AG09309 (cell line): ENCODE results near the gene ADCY4.

ENCODE experiments used
- DNase-seq: peaks from one replicate; pipeline ENCODE4 v3.0.0-alpha.2; 2010; ENCODE audit warnings: low read depth
- H3K4me3 ChIP-seq: 2 replicates; pipeline ENCODE4 v1.5.1; 2011; ENCODE audit warnings: mild to moderate bottlenecking, low read depth, low read length, moderate library complexity; ENCODE audit not compliant: control insufficient read depth
- TF ChIP-seq, protein P1 (sequence below): IDR thresholded peaks from 2 replicates; pipeline ENCODE4 v1.5.1; 2011; ENCODE audit warnings: mild to moderate bottlenecking, low read depth, low read length, inconsistent platforms; ENCODE audit not compliant: insufficient read depth, control insufficient read depth; ENCODE audit errors: missing control alignments

The ADCY4 gene

DNA sequence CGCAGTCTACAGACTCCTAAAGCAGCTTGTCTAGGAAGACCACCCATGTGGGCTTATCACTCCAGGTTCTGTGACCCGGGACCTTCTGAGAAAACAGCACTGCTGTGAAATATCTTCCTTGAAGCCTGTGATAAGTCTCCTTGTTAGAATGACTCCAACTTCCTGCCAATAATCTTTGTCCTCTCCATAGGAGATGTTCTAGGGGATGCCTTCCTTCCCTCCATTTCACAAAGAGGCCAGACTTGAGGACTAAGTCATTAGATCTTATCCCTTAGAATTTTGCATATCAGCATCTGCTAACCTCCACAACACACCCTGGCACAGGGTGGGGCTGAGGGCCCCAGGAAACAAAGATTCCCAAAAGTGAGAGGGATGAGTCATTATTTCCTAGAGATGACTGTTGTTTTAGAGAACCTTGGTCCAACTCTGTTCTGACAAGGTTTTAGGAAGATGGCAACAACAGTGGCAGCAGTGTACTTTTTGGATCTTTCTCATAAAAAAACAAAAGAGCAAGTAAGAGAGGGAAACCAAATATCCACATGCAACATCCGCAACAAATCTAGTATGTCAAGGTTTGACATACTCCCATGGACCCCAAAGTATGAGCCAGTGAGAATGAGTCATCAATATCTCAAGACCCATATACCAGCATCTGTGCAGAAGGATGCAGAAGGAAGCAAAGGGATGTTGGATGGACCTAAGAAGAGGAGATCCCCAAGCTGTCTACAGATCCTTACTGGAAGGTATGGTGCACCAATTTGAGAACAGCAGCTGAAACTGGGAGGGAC, 17.5 kb downstream of the ADCY4 start:
- DNase-seq = no peak
- no peak overlapping the region for H3K4me3 ChIP-seq
- TF ChIP-seq, protein P1, sequence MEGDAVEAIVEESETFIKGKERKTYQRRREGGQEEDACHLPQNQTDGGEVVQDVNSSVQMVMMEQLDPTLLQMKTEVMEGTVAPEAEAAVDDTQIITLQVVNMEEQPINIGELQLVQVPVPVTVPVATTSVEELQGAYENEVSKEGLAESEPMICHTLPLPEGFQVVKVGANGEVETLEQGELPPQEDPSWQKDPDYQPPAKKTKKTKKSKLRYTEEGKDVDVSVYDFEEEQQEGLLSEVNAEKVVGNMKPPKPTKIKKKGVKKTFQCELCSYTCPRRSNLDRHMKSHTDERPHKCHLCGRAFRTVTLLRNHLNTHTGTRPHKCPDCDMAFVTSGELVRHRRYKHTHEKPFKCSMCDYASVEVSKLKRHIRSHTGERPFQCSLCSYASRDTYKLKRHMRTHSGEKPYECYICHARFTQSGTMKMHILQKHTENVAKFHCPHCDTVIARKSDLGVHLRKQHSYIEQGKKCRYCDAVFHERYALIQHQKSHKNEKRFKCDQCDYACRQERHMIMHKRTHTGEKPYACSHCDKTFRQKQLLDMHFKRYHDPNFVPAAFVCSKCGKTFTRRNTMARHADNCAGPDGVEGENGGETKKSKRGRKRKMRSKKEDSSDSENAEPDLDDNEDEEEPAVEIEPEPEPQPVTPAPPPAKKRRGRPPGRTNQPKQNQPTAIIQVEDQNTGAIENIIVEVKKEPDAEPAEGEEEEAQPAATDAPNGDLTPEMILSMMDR = no peak

DNA sequence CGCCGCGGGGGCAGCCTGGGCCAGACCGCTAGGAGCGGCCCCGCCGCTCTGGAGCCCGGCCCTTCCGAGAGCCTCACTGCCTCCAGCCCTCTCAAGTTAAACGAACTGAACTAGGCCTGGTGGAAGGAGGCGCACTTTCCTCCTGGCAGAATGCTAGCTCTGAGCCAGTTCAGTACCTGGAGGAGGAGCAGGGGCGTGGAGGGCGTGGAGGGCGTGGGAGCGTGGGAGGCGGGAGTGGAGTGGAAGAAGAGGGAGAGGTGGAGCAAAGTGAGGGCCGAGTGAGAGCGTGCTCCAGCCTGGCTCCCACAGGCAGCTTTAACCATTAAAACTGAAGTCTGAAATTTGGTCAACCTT, 18.3 kb downstream of the ADCY4 start:
- no peak for DNase-seq

DNA sequence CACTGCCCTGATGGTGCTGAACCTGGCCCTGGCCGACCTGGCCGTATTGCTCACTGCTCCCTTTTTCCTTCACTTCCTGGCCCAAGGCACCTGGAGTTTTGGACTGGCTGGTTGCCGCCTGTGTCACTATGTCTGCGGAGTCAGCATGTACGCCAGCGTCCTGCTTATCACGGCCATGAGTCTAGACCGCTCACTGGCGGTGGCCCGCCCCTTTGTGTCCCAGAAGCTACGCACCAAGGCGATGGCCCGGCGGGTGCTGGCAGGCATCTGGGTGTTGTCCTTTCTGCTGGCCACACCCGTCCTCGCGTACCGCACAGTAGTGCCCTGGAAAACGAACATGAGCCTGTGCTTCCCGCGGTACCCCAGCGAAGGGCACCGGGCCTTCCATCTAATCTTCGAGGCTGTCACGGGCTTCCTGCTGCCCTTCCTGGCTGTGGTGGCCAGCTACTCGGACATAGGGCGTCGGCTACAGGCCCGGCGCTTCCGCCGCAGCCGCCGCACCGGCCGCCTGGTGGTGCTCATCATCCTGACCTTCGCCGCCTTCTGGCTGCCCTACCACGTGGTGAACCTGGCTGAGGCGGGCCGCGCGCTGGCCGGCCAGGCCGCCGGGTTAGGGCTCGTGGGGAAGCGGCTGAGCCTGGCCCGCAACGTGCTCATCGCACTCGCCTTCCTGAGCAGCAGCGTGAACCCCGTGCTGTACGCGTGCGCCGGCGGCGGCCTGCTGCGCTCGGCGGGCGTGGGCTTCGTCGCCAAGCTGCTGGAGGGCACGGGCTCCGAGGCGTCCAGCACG, 18.9 kb downstream of the ADCY4 start:
- DNase-seq = no peak
- TF ChIP-seq, protein P1 = no peak
- H3K4me3 ChIP-seq = no peak overlapping the region

More for the DNA sequence above, 18.3 kb downstream of the ADCY4 start:
- TF ChIP-seq, protein P1 = no peak
- H3K4me3 ChIP-seq = no peak overlapping the region

DNA sequence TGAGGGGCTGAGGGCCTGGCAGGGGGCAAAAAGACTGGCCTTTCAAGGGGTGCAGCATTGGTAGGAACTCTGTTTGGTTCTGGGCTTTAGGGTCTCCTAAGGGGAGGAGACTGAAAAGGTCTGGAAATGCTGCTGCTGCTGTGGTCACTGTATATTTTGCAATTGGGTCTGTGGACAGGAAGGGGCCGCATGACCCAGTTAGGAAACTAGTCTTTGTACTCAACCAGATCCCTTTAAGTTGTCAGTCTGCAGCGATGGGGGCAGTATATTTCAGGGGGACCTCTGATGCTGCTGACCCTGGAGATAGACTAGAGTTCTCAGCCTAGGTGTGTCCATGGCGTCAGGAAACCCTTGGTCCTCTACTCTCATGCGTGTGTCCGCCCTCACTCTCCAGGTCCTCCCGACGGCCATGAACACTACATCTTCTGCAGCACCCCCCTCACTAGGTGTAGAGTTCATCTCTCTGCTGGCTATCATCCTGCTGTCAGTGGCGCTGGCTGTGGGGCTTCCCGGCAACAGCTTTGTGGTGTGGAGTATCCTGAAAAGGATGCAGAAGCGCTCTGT, 19.5 kb downstream of the ADCY4 start:
- H3K4me3 ChIP-seq = no peak overlapping the region
- DNase-seq = no peak
- TF ChIP-seq, protein P1 = no peak

DNA sequence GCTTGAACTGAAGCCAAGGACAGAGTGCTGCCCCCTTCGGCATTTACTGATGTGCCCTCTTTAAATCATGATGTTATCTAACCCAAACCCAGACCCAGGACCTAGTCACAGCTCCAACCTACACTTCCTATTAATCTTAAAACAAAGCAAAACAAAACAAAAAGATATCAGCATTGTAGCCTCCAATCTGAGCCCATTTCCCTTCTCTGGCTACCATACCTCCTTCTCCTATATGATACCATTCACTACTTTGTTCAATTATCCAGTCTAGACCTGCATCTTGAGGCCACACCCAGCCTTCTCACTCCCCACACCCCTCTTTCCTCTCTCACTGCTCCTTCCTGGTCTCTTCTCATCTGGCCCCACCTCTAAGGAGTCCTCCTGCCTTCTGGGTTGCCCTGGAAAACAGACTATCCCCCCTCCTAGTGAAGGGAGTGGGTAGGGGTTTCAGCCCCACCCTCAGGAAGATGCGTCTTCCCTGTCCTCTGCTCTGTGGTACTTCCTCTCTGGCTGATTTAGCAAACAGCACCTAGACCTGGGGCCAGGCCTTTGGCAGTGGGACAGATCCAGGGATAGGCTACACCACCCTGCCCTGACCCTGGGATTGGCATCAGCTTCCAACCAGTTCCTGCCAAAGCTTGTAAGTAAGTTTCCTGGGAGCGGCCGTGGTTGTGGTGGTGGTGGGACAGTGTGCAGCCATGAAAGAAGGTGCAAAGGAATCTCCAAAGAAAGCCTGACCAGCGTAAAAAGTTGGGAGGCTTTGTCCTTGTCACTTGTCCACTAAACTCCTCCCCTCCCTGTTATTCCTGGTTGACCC, 20.3 kb downstream of the ADCY4 start:
- H3K4me3 ChIP-seq = no peak overlapping the region
- DNase-seq = no peak
- TF ChIP-seq, protein P1 = no peak

- no peak for DNase-seq
- H3K4me3 ChIP-seq = no peak overlapping the region
- TF ChIP-seq, protein P1 = no peak
These were observed 21.0 kb downstream of the ADCY4 start for GRCh38 chr14:24313913-24314312.
